Glutamatergic neuron (in vitro differentiated cells): ENCODE results near the gene IL22RA1. TPM values are rescaled to one million over a fixed set of nuclear protein-coding genes. Genes with fewer than 3 reads are reported as not detected.

Experiments
- DNase-seq: peaks from one replicate; pipeline ENCODE4 v3.0.0; 2022
- H3K27ac Mint-ChIP-seq: one replicate; pipeline ENCODE4 v1.8.0; 2020; ENCODE audit warnings: mild to moderate bottlenecking, mixed read lengths, inconsistent platforms; ENCODE audit not compliant: unreplicated experiment
- H3K27me3 Mint-ChIP-seq: one replicate; pipeline ENCODE4 v1.8.0; 2020; ENCODE audit warnings: mild to moderate bottlenecking, moderate library complexity, mixed read lengths, inconsistent platforms; ENCODE audit not compliant: unreplicated experiment
- H3K36me3 Mint-ChIP-seq: one replicate; pipeline ENCODE4 v1.8.0; 2020; ENCODE audit warnings: mild to moderate bottlenecking, mixed read lengths, inconsistent platforms; ENCODE audit not compliant: unreplicated experiment
- H3K4me1 Mint-ChIP-seq: one replicate; pipeline ENCODE4 v1.8.0; 2020; ENCODE audit warnings: mild to moderate bottlenecking, low read depth, mixed read lengths, inconsistent platforms; ENCODE audit not compliant: unreplicated experiment
- H3K4me3 Mint-ChIP-seq: one replicate; pipeline ENCODE4 v1.8.0; 2020; ENCODE audit warnings: mild to moderate bottlenecking, mixed read lengths, inconsistent platforms; ENCODE audit not compliant: unreplicated experiment
- H3K9me3 Mint-ChIP-seq: one replicate; pipeline ENCODE4 v1.8.0; 2020; ENCODE audit warnings: mild to moderate bottlenecking, moderate library complexity, mixed read lengths, inconsistent platforms; ENCODE audit not compliant: unreplicated experiment
- total RNA-seq: library from RNA; stranded (reverse); fragmentation: NEBNext Ultra II Directional; extraction: Animal tissue kit (Norgen Biotek cat#: 25700); gene quantifications from one replicate; pipeline ENCODE4 v1.2.1, GENCODE V29; 2021; ENCODE audit not compliant: unreplicated experiment
- TF ChIP-seq, protein P1 (sequence below): fragments of 200-600 bp; sonication (generic); IDR thresholded peaks from one replicate; pipeline ENCODE4 v1.5.0; 2021; ENCODE audit not compliant: partially characterized antibody, unreplicated experiment

IL22RA1 gene
- total RNA-seq, 1 donor from 2014 or later, result not detected

DNA sequence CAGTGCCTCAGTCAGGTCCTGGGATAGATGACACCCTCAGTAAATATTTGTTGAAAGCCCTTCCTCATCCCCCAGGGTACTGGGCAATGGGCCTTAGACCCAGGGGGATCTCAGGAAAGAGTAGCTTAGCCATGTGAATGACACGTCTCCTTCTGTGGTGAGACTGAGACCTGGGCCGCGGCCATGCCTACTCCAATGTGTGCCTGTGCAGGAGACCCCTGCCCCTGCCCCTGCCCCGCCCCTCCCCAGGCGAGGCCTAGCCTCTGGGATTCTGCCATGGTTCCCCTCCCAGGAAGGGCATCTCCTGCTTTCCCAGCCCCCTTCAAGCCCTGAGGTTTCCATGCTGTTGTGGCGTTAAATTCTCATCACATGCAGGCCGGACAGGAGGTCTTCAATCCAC is 38.1 kb downstream of the IL22RA1 start:
- no peak overlapping the region for H3K4me3 Mint-ChIP-seq
- H3K27ac Mint-ChIP-seq, result no peak overlapping the region
- H3K9me3 Mint-ChIP-seq, result peaks cover 2% of the 10 kb centered on the region
- TF ChIP-seq, protein P1, sequence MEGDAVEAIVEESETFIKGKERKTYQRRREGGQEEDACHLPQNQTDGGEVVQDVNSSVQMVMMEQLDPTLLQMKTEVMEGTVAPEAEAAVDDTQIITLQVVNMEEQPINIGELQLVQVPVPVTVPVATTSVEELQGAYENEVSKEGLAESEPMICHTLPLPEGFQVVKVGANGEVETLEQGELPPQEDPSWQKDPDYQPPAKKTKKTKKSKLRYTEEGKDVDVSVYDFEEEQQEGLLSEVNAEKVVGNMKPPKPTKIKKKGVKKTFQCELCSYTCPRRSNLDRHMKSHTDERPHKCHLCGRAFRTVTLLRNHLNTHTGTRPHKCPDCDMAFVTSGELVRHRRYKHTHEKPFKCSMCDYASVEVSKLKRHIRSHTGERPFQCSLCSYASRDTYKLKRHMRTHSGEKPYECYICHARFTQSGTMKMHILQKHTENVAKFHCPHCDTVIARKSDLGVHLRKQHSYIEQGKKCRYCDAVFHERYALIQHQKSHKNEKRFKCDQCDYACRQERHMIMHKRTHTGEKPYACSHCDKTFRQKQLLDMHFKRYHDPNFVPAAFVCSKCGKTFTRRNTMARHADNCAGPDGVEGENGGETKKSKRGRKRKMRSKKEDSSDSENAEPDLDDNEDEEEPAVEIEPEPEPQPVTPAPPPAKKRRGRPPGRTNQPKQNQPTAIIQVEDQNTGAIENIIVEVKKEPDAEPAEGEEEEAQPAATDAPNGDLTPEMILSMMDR, result no peak
- H3K36me3 Mint-ChIP-seq, result no peaks in the 10 kb centered on the region
- peaks cover 1% of the 10 kb centered on the region for H3K4me1 Mint-ChIP-seq
- H3K27me3 Mint-ChIP-seq, result peaks cover 1% of the 10 kb centered on the region
- no peak for DNase-seq

- H3K4me3 Mint-ChIP-seq, result no peak overlapping the region
- TF ChIP-seq, protein P1, result no peak
- no peak for DNase-seq
- H3K9me3 Mint-ChIP-seq, result no peaks in the 10 kb centered on the region
- peaks cover 1% of the 10 kb centered on the region for H3K4me1 Mint-ChIP-seq
- peaks cover 1% of the 10 kb centered on the region for H3K27me3 Mint-ChIP-seq
- no peaks in the 10 kb centered on the region for H3K36me3 Mint-ChIP-seq
- no peak overlapping the region for H3K27ac Mint-ChIP-seq
Observed at GRCh38 chr1:24103879-24104278, 39.1 kb downstream of the IL22RA1 start.

- TF ChIP-seq, protein P1, result no peak
- Mint-ChIP-seq H3K36me3 (no peaks in the 10 kb centered on the region), H3K4me1 (peaks cover 1% of the 10 kb centered on the region), H3K27ac (no peak overlapping the region), H3K27me3 (peaks cover 1% of the 10 kb centered on the region), H3K4me3 (no peak overlapping the region), H3K9me3 (no peaks in the 10 kb centered on the region)
- DNase-seq, result no peak
Observed at GRCh38 chr1:24103408-24103807, 39.5 kb downstream of the IL22RA1 start.

DNA sequence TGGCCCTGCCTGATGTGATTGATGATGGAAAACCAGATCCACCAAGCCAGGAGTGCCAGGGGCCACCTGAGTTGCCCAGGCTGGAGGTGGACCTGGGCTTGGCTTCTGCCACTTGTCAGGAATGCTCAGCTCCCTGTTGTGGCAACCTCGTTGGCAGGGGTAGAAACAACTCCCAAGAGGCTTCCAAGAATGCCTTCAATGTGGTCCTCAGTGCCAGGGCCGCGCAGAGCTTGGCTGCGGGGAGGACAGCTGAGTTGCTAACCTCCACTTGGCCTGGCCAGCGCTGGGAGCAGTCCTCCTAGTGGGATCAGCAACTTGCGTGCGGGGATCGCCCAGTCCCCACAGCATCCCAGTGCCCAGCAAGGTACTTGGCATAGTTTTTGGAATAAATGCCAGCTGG is 40.0 kb downstream of the IL22RA1 start:
- DNase-seq, result no peak
- TF ChIP-seq, protein P1, result no peak
- Mint-ChIP-seq H3K4me3 (no peak overlapping the region), H3K9me3 (no peaks in the 10 kb centered on the region), H3K36me3 (no peaks in the 10 kb centered on the region), H3K4me1 (peaks cover 1% of the 10 kb centered on the region), H3K27me3 (peaks cover 1% of the 10 kb centered on the region), H3K27ac (no peak overlapping the region)

DNA sequence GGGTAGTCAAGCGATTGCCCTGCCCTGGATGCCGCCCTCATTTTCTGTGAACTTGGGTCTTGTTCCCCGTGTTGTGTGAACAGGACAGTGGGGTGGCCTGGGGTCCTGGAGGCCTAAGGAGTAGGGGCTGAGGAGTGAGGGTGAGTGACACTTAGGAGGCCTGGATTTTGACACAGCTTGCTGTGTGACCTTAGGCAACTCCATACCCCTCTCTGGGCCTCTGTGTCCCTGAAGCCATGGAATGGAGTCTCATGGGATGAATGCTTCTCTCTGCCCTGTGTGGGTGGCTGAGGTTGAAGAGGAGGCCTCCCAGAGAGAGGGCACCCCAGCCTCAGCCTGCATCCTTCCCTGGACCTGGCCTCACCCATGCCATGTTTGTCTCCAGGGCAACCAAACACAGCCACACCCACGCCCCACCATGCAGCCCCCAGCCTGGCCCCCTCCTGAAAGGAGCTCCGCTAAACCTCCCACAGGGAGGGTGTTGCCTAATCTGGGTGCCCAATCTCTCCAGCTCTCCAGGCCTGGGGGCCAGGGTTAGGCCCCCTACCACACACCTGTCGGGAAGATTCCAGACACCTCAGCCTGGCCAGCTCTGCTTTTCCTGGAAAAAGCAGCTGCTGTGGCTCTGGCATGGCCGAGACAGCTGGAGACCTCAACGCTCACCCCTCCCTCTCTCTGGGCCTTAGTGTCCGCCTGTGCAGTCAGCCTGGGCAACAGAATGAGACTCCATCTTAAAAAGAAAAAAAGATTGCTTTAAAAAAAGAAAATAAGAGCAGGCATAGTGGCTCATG is 40.9 kb downstream of the IL22RA1 start:
- TF ChIP-seq, protein P1, result no peak
- H3K27ac Mint-ChIP-seq, result no peak overlapping the region
- H3K9me3 Mint-ChIP-seq, result no peaks in the 10 kb centered on the region
- peaks cover 1% of the 10 kb centered on the region for H3K27me3 Mint-ChIP-seq
- H3K4me3 Mint-ChIP-seq, result no peak overlapping the region
- DNase-seq, result no peak
- H3K4me1 Mint-ChIP-seq, result peaks cover 1% of the 10 kb centered on the region
- H3K36me3 Mint-ChIP-seq, result no peaks in the 10 kb centered on the region
